ENCODE data around the gene GEMIN2. TPM values are rescaled to one million over a fixed set of nuclear protein-coding genes. Genes with fewer than 3 reads are reported as not detected.
"Not testable (repeated sequence)": the region's sequence is repeated elsewhere in the genome, so short reads cannot be mapped to it uniquely, and the experiment has no call there.

Gene GEMIN2
- total and polyA plus RNA-seq, 4 donors = 6.5 to 10.6 (median 7.5) TPM

- intact Hi-C loops (cut with DNase I) = loop anchor here in 1 of 2 donors (5.0 to 10.0 kb wide), 2 partner anchors 73 to 331 kb away; partner anchors contain the start of genes FBXO33 and PNN
- not testable (repeated sequence) for H3K27me3 ChIP-seq (ENCODE audit: control insufficient read depth in 1 of 2, insufficient read depth in 2 of 2, low read length in 1 of 2); DNase-seq; H3K4me1 ChIP-seq (ENCODE audit: control insufficient read depth in 1 of 2, insufficient read depth in 2 of 2, low read length in 2 of 2); H3K36me3 ChIP-seq (ENCODE audit: control insufficient read depth in 1 of 2, insufficient read depth in 2 of 2, low read length in 1 of 2); ATAC-seq (ENCODE audit: low FRiP score); H3K9me3 ChIP-seq (ENCODE audit: control insufficient read depth, low read length)
- 83 to 89% methylated on average over 17 of the region's 17 CpGs for WGBS, 2 donors
- H3K27ac ChIP-seq (ENCODE audit: low read depth in 1 of 2, low read length in 2 of 2) = peak overlapping the region in 1 of 2 donors; percentile 97
- H3K4me3 ChIP-seq (ENCODE audit: low read length in 2 of 2) = peak overlapping the region in 1 of 2 donors; percentile 73
Observed at GRCh38 chr14:39104078-39104801, 9.9 kb upstream of the GEMIN2 start.

DNA sequence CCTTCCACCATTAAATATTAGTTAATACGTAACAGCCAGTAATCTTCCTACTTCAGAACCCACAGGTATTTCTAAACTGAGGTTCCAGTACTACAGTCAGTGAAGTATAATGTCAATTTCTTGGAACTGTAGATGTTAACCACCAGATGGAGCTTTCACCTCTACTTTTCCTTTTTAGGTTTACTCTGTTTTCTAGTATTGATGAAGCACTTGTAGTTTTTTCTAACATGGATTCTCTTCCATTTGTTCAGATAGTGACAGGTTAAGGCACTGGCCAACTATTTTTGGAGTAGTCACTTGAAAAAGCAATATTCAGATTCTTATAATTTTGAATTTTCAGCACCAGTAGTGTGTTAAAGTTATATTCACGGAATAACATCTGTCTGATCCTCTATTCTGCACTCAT is 6.5 kb upstream of the GEMIN2 start:
- 65 to 68% methylated on average over 2 of the region's 2 CpGs for WGBS, 2 donors
- Histone ChIP-seq H3K27ac (ENCODE audit: low read depth in 1 of 2, low read length in 2 of 2) (no peak overlapping the region), H3K4me3 (ENCODE audit: low read length in 2 of 2) (no peak overlapping the region), H3K36me3 (ENCODE audit: control insufficient read depth in 1 of 2, insufficient read depth in 2 of 2, low read length in 1 of 2) (no peaks in the 10 kb centered on the region), H3K9me3 (ENCODE audit: control insufficient read depth, low read length) (no peaks in the 10 kb centered on the region), H3K27me3 (ENCODE audit: control insufficient read depth in 1 of 2, insufficient read depth in 2 of 2, low read length in 1 of 2) (no peaks in the 10 kb centered on the region), H3K4me1 (ENCODE audit: control insufficient read depth in 1 of 2, insufficient read depth in 2 of 2, low read length in 2 of 2) (no peaks in the 10 kb centered on the region)
- intact Hi-C loops (cut with DNase I) = loop anchor here (5.0 to 10.0 kb wide), 2 partner anchors 260 to 327 kb away; partner anchors contain the start of gene FBXO33 (in 1 of the 2)
- ATAC-seq (ENCODE audit: low FRiP score) = no peak
- no peak for DNase-seq

- no peak overlapping the region for H3K4me3 ChIP-seq (ENCODE audit: low read length in 2 of 2)
- ATAC-seq (ENCODE audit: low FRiP score) = no peak
- no peaks in the 10 kb centered on the region for H3K36me3 ChIP-seq (ENCODE audit: control insufficient read depth in 1 of 2, insufficient read depth in 2 of 2, low read length in 1 of 2)
- intact Hi-C loops (cut with DNase I) = loop anchor here (5.0 to 10.0 kb wide), 2 partner anchors 259 to 326 kb away; partner anchors contain the start of gene FBXO33 (in 1 of the 2)
- no peaks in the 10 kb centered on the region for H3K9me3 ChIP-seq (ENCODE audit: control insufficient read depth, low read length)
- no peaks in the 10 kb centered on the region for H3K4me1 ChIP-seq (ENCODE audit: control insufficient read depth in 1 of 2, insufficient read depth in 2 of 2, low read length in 2 of 2)
- WGBS, 2 donors = 89% methylated on average over 3 of the region's 3 CpGs
- no peak for DNase-seq
- H3K27me3 ChIP-seq (ENCODE audit: control insufficient read depth in 1 of 2, insufficient read depth in 2 of 2, low read length in 1 of 2) = no peaks in the 10 kb centered on the region
- H3K27ac ChIP-seq (ENCODE audit: low read depth in 1 of 2, low read length in 2 of 2) = no peak overlapping the region
Observed at GRCh38 chr14:39108791-39109190, 5.3 kb upstream of the GEMIN2 start.

DNA sequence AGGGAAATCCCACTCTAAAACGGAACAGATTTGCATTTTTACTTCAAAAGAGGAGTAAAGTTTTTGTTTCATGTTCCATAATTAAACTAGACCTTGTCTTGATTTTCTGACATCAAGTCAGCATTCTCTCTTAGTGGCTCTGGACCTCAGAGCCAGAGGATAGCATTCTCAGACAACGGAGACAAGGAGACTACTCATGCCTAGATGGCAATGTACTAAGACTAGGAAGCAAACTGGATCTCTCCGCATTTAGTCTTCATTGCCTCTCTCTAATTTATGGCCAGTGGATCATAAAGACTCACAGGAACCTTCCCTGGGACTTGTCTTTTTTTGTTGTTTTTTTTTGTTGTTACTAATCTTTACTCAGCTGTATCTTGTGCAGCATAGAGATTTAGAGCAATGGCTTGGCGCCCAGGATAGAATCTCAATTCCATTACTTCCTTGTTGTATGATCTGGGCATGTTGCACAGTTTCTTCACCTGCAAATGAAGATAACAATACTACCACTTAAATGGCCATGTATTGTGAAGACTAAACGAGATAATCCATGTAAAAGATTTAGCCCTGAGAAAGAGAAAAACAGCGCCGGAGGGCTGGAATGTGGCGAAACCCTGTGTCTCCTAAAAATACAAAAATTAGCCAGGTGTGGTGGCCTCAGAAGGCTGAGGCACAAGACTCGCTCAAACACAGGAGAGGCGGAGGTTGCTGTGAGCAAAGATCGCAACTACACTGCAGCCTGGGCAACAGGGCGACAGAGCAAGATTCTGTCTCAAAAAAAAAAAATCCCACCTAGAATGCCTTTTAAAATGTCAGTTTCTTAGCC is 4.0 kb upstream of the GEMIN2 start:
- Histone ChIP-seq H3K9me3 (ENCODE audit: control insufficient read depth, low read length) (no peaks in the 10 kb centered on the region), H3K4me3 (ENCODE audit: low read length in 2 of 2) (no peak overlapping the region), H3K4me1 (ENCODE audit: control insufficient read depth in 1 of 2, insufficient read depth in 2 of 2, low read length in 2 of 2) (peaks cover 0 to 3% of the 10 kb centered on the region in 2 donors), H3K27me3 (ENCODE audit: control insufficient read depth in 1 of 2, insufficient read depth in 2 of 2, low read length in 1 of 2) (no peaks in the 10 kb centered on the region), H3K27ac (ENCODE audit: low read depth in 1 of 2, low read length in 2 of 2) (no peak overlapping the region), H3K36me3 (ENCODE audit: control insufficient read depth in 1 of 2, insufficient read depth in 2 of 2, low read length in 1 of 2) (no peaks in the 10 kb centered on the region)
- intact Hi-C loops (cut with DNase I) = loop anchor here (5.0 to 10.0 kb wide), 3 partner anchors 62 to 325 kb away; partner anchors contain the start of genes FBXO33 (in 1 of the 2) and TRAPPC6B (in 1 of the 2)
- DNase-seq (no peak), ATAC-seq (ENCODE audit: low FRiP score) (no peak)
- 80 to 82% methylated on average over 12 of the region's 12 CpGs for WGBS, 2 donors

DNA sequence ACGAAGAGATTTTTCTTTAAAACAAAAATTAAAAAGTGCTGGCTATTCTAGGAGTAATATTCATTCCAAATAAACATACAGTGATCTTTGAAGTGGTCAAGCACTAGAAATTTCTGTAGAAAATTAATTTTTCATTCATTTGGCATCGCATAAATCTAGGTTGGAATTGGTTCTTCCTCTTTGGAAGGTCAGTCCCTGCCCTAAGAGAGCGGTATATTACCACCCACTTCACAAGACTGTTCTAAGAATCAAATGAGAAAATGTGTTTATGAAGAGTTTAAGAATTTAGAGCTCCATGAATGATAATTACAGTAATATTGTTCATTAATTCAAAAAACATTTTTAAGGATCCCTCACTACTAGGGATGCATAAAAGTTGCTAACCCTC is 444 bp upstream of the GEMIN2 start:
- Histone ChIP-seq H3K9me3 (ENCODE audit: control insufficient read depth, low read length) (no peaks in the 10 kb centered on the region), H3K4me3 (ENCODE audit: low read length in 2 of 2) (peak overlapping the region in 1 of 2 donors; percentile 45), H3K27ac (ENCODE audit: low read depth in 1 of 2, low read length in 2 of 2) (no peak overlapping the region), H3K4me1 (ENCODE audit: control insufficient read depth in 1 of 2, insufficient read depth in 2 of 2, low read length in 2 of 2) (peaks cover 0 to 3% of the 10 kb centered on the region in 2 donors), H3K27me3 (ENCODE audit: control insufficient read depth in 1 of 2, insufficient read depth in 2 of 2, low read length in 1 of 2) (no peaks in the 10 kb centered on the region), H3K36me3 (ENCODE audit: control insufficient read depth in 1 of 2, insufficient read depth in 2 of 2, low read length in 1 of 2) (no peaks in the 10 kb centered on the region)
- intact Hi-C loops (cut with DNase I) = loop anchor here in 1 of 2 donors (5.0 kb wide), 1 partner anchor 59 kb away; the partner anchor contains the start of gene TRAPPC6B
- WGBS, 2 donors = 64% methylated on average over 3 of the region's 3 CpGs
- DNase-seq = no peak
- no peak for ATAC-seq (ENCODE audit: low FRiP score)

GRCh38 chr14:39122330-39123138 is 8.4 kb downstream of the GEMIN2 start:
- H3K27me3 ChIP-seq (ENCODE audit: control insufficient read depth in 1 of 2, insufficient read depth in 2 of 2, low read length in 1 of 2) = no peaks in the 10 kb centered on the region
- ATAC-seq (ENCODE audit: low FRiP score) (no peak), DNase-seq (no peak)
- H3K36me3 ChIP-seq (ENCODE audit: control insufficient read depth in 1 of 2, insufficient read depth in 2 of 2, low read length in 1 of 2) = peaks cover 0 to 1% of the 10 kb centered on the region in 2 donors
- WGBS, 2 donors = 76 to 80% methylated on average over 3 of the region's 3 CpGs
- H3K4me3 ChIP-seq (ENCODE audit: low read length in 2 of 2) = no peak overlapping the region
- no peaks in the 10 kb centered on the region for H3K9me3 ChIP-seq (ENCODE audit: control insufficient read depth, low read length)
- H3K27ac ChIP-seq (ENCODE audit: low read depth in 1 of 2, low read length in 2 of 2) = no peak overlapping the region
- H3K4me1 ChIP-seq (ENCODE audit: control insufficient read depth in 1 of 2, insufficient read depth in 2 of 2, low read length in 2 of 2) = no peaks in the 10 kb centered on the region
- intact Hi-C loops (cut with DNase I) = no loop called here

GRCh38 chr14:39137835-39138234 is 23.7 kb downstream of the GEMIN2 start:
- H3K4me3 ChIP-seq (ENCODE audit: low read length in 2 of 2); H3K27me3 ChIP-seq (ENCODE audit: control insufficient read depth in 1 of 2, insufficient read depth in 2 of 2, low read length in 1 of 2); H3K27ac ChIP-seq (ENCODE audit: low read depth in 1 of 2, low read length in 2 of 2); intact Hi-C loops (cut with DNase I); H3K36me3 ChIP-seq (ENCODE audit: control insufficient read depth in 1 of 2, insufficient read depth in 2 of 2, low read length in 1 of 2); H3K4me1 ChIP-seq (ENCODE audit: control insufficient read depth in 1 of 2, insufficient read depth in 2 of 2, low read length in 2 of 2); H3K9me3 ChIP-seq (ENCODE audit: control insufficient read depth, low read length); ATAC-seq (ENCODE audit: low FRiP score); DNase-seq: not testable (repeated sequence)
- 93 to 95% methylated on average over 8 of the region's 8 CpGs for WGBS, 2 donors

DNA sequence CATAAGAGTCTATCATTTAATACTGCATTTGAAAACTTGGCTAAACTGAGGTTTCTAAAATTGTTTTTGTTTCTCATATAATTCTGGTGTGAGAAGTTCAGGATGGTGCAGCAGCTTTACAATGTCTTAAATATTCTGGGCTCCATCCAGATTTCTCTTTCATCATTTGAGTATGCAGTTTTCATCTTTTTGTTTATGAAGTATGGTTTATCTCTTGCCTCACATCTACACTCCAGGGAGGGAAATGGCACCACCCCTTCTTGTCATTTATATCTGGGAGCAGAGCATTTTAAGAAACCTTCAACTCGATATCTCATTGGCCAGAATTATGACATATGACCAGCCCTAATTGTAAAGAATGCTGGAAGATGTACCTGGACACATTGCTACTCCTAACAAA is 24.3 kb downstream of the GEMIN2 start:
- no peaks in the 10 kb centered on the region for H3K4me1 ChIP-seq (ENCODE audit: control insufficient read depth in 1 of 2, insufficient read depth in 2 of 2, low read length in 2 of 2)
- H3K27me3 ChIP-seq (ENCODE audit: control insufficient read depth in 1 of 2, insufficient read depth in 2 of 2, low read length in 1 of 2) = no peaks in the 10 kb centered on the region
- no peak overlapping the region for H3K4me3 ChIP-seq (ENCODE audit: low read length in 2 of 2)
- 89 to 97% methylated on average over 1 of the region's 1 CpG for WGBS, 2 donors
- no peak for DNase-seq
- peaks cover 0 to 3% of the 10 kb centered on the region in 2 donors for H3K36me3 ChIP-seq (ENCODE audit: control insufficient read depth in 1 of 2, insufficient read depth in 2 of 2, low read length in 1 of 2)
- H3K27ac ChIP-seq (ENCODE audit: low read depth in 1 of 2, low read length in 2 of 2) = no peak overlapping the region
- intact Hi-C loops (cut with DNase I) = no loop called here
- ATAC-seq (ENCODE audit: low FRiP score) = no peak
- no peaks in the 10 kb centered on the region for H3K9me3 ChIP-seq (ENCODE audit: control insufficient read depth, low read length)

Measured in aorta (tissue), 5 donors.